Heart left ventricle (tissue), 13 donors: ENCODE data around the gene HNRNPA2B1.
"Not testable (repeated sequence)": the region's sequence is repeated elsewhere in the genome, so short reads cannot be mapped to it uniquely, and the experiment has no call there.

Experiments used
- POLR2A ChIP-seq, 2 donors: fragments of 450-650 bp; IDR thresholded peaks; one replicate each; pipeline ENCODE4 v1.6.1; 2017; ENCODE audit warnings: antibody characterized with exemption in 2 of 2, mild to moderate bottlenecking in 2 of 2, moderate library complexity in 2 of 2
- TF ChIP-seq, protein P1 (sequence below), 12 donors: fragments of 200-600 bp; sonication (generic) in 4 of 12; IDR thresholded peaks; one replicate each; pipeline versions ENCODE4 v1.5.0 to v1.8.0; 2018 to 2022; ENCODE audit warnings: antibody characterized with exemption in 12 of 12, mild to moderate bottlenecking in 5 of 12
- donor health status: ischemic (EF 13 %, LVEDD 7.1; RV severe dilation, severe dysfunction).
- donor health status: DM: no; HTN: yes; CAD: no.
- donor health status: DM: no; HTN: no; CAD: no.
- donor health status: ischemic (EF 25% LVEDD 6.9; RV normal size, moderate dysfunction).
- donor health status: ischemic (EF 25% LVEDD 5.7; RV mildly dilated, moderate dysfunction).
- donor health status: ischemic (EF 35%, LVEDD 5.7; RV mildly dilated, moderate dysfunction).
- donor health status: nonischemic (EF 11% LVEDD 7.7; RV severe dilation, severe dysfunction).
- donor health status: DM: yes; HTN: yes; CAD: no.
- donor health status: PGD.
- donor health status: ischemic (EF 29% LVEDD 5.4; RV normal size, mild dysfunction).
- donor health status: nonischemic (EF 23%, LVEDD 6.1; RV moderate dilation, normal function).

DNA sequence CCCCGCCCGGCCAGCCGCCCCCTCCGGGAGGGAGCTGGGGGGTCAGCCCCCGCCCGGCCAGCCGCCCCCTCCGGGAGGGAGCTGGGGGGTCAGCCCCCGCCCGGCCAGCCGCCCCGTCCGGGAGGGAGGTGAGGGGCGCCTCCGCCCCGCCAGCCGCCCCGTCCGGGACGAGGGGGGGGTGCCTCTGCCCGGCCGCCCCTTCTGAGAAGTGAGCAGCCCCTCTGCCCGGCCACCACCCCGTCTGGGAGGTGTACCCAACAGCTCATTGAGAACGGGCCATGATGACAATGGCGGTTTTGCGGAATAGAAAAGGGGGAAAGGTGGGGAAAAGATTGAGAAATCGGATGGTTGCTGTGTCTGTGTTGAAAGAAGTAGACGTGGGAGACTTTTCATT is 52.2 kb downstream of the HNRNPA2B1 start:
- TF ChIP-seq, protein P1, sequence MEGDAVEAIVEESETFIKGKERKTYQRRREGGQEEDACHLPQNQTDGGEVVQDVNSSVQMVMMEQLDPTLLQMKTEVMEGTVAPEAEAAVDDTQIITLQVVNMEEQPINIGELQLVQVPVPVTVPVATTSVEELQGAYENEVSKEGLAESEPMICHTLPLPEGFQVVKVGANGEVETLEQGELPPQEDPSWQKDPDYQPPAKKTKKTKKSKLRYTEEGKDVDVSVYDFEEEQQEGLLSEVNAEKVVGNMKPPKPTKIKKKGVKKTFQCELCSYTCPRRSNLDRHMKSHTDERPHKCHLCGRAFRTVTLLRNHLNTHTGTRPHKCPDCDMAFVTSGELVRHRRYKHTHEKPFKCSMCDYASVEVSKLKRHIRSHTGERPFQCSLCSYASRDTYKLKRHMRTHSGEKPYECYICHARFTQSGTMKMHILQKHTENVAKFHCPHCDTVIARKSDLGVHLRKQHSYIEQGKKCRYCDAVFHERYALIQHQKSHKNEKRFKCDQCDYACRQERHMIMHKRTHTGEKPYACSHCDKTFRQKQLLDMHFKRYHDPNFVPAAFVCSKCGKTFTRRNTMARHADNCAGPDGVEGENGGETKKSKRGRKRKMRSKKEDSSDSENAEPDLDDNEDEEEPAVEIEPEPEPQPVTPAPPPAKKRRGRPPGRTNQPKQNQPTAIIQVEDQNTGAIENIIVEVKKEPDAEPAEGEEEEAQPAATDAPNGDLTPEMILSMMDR (IDR thresholded peaks at IDR 0.05) = not testable (repeated sequence)
- TF ChIP-seq POLR2A (IDR thresholded peaks at IDR 0.05) = not testable (repeated sequence)
